Measurements from ENCODE around the gene RBP3. TPM values are rescaled to one million over a fixed set of nuclear protein-coding genes. Genes with fewer than 3 reads are reported as not detected.
"Not testable (repeated sequence)": the region's sequence is repeated elsewhere in the genome, so short reads cannot be mapped to it uniquely, and the experiment has no call there.

Gene RBP3
- total RNA-seq, 2 experiments from 2014 or later = not detected

- H3K27me3 Mint-ChIP-seq = peaks cover 38% of the 10 kb centered on the region
- ChIA-PET CTCF (no interaction called here), POLR2A (no interaction called here)
- intact Hi-C loops (cut with micrococcal nuclease) = no loop called here
- no peaks in the 10 kb centered on the region for H3K36me3 Mint-ChIP-seq
- no peaks in the 10 kb centered on the region for H3K9me3 Mint-ChIP-seq
- no peak overlapping the region for H3K4me3 Mint-ChIP-seq
- peak; percentile 4 for DNase-seq
- peaks cover 15% of the 10 kb centered on the region for H3K4me1 Mint-ChIP-seq (ENCODE audit: low read depth)
- H3K27ac Mint-ChIP-seq = no peak overlapping the region
These were observed 33.5 kb downstream of the RBP3 start for GRCh38 chr10:47381427-47382379.

- POLR2A ChIA-PET = no interaction called here
- H3K36me3 Mint-ChIP-seq = no peaks in the 10 kb centered on the region
- peak; percentile 8 for DNase-seq
- H3K27ac Mint-ChIP-seq = no peak overlapping the region
- peaks cover 11% of the 10 kb centered on the region for H3K4me1 Mint-ChIP-seq (ENCODE audit: low read depth)
- intact Hi-C loops (cut with micrococcal nuclease) = loop anchor here (1.0 kb wide), 1 partner anchor 22 kb away; no protein-coding TSS in a partner anchor
- peaks cover 9% of the 10 kb centered on the region for H3K9me3 Mint-ChIP-seq
- CTCF ChIA-PET = no interaction called here
- peak overlapping the region; percentile 77 for H3K4me3 Mint-ChIP-seq
- H3K27me3 Mint-ChIP-seq = peaks cover 30% of the 10 kb centered on the region
These were observed 35.3 kb downstream of the RBP3 start for GRCh38 chr10:47383261-47384147.

- peak within 1 kb of the TSS; percentile 81 for H3K4me3 Mint-ChIP-seq
- peak; percentile 78 for DNase-seq
- H3K4me1 Mint-ChIP-seq (ENCODE audit: low read depth) = peaks cover 11% of the 10 kb centered on the region
- peaks cover 30% of the 10 kb centered on the region for H3K27me3 Mint-ChIP-seq
- intact Hi-C loops (cut with micrococcal nuclease) = loop anchor here (1.0 kb wide), 1 partner anchor 23 kb away; no protein-coding TSS in a partner anchor
- H3K36me3 Mint-ChIP-seq = no peaks in the 10 kb centered on the region
- POLR2A ChIA-PET = no interaction called here
- CTCF ChIA-PET = no interaction called here
- peaks cover 9% of the 10 kb centered on the region for H3K9me3 Mint-ChIP-seq
- H3K27ac Mint-ChIP-seq = no peak within 1 kb of the TSS
These were observed 36.2 kb downstream of the RBP3 start, which contains the start of gene ZNF488 for GRCh38 chr10:47384148-47384921. Gene ZNF488, minus strand, starts transcription at chr10:47384293. Its CDS starts 15,464 bp downstream, at chr10:47368829.

- H3K27ac Mint-ChIP-seq; CTCF ChIA-PET; DNase-seq; H3K9me3 Mint-ChIP-seq; H3K4me3 Mint-ChIP-seq; intact Hi-C loops (cut with micrococcal nuclease); H3K36me3 Mint-ChIP-seq; POLR2A ChIA-PET: not testable (repeated sequence)
- Mint-ChIP-seq H3K27me3 (peaks cover 23% of the 10 kb centered on the region), H3K4me1 (ENCODE audit: low read depth) (peaks cover 11% of the 10 kb centered on the region)
These were observed 37.9 kb downstream of the RBP3 start for GRCh38 chr10:47386104-47386503.

GRCh38 chr10:47388879-47389278 lies 40.7 kb downstream of the RBP3 start:
- CTCF ChIA-PET = no interaction called here
- no peak for DNase-seq
- Mint-ChIP-seq H3K4me1 (ENCODE audit: low read depth) (peaks cover 4% of the 10 kb centered on the region), H3K36me3 (no peaks in the 10 kb centered on the region), H3K27ac (no peak overlapping the region), H3K4me3 (no peak overlapping the region), H3K27me3 (peaks cover 17% of the 10 kb centered on the region), H3K9me3 (peaks cover 9% of the 10 kb centered on the region)
- POLR2A ChIA-PET = no interaction called here
- intact Hi-C loops (cut with micrococcal nuclease) = no loop called here

GRCh38 chr10:47389619-47390018 lies 41.5 kb downstream of the RBP3 start:
- CTCF ChIA-PET = no interaction called here
- intact Hi-C loops (cut with micrococcal nuclease) = no loop called here
- Mint-ChIP-seq H3K27me3 (peaks cover 19% of the 10 kb centered on the region), H3K9me3 (peaks cover 9% of the 10 kb centered on the region), H3K4me1 (ENCODE audit: low read depth) (peaks cover 4% of the 10 kb centered on the region), H3K4me3 (no peak overlapping the region), H3K36me3 (no peaks in the 10 kb centered on the region), H3K27ac (no peak overlapping the region)
- POLR2A ChIA-PET = no interaction called here
- DNase-seq = no peak

- ChIA-PET CTCF (no interaction called here), POLR2A (no interaction called here)
- H3K27ac Mint-ChIP-seq = no peak overlapping the region
- no peaks in the 10 kb centered on the region for H3K4me1 Mint-ChIP-seq (ENCODE audit: low read depth)
- DNase-seq = no peak
- H3K9me3 Mint-ChIP-seq = no peaks in the 10 kb centered on the region
- intact Hi-C loops (cut with micrococcal nuclease) = no loop called here
- H3K27me3 Mint-ChIP-seq = peaks cover 31% of the 10 kb centered on the region
- no peaks in the 10 kb centered on the region for H3K36me3 Mint-ChIP-seq
- H3K4me3 Mint-ChIP-seq = no peak overlapping the region
These were observed 48.2 kb downstream of the RBP3 start for GRCh38 chr10:47396311-47396717.

- Mint-ChIP-seq H3K27me3 (peaks cover 28% of the 10 kb centered on the region), H3K36me3 (no peaks in the 10 kb centered on the region), H3K27ac (no peak overlapping the region), H3K4me1 (ENCODE audit: low read depth) (no peaks in the 10 kb centered on the region), H3K4me3 (no peak overlapping the region), H3K9me3 (no peaks in the 10 kb centered on the region)
- intact Hi-C loops (cut with micrococcal nuclease) = no loop called here
- DNase-seq = no peak
- ChIA-PET CTCF (no interaction called here), POLR2A (no interaction called here)
These were observed 49.1 kb downstream of the RBP3 start for GRCh38 chr10:47397256-47397655.

- CTCF ChIA-PET = no interaction called here
- Mint-ChIP-seq H3K36me3 (no peaks in the 10 kb centered on the region), H3K9me3 (no peaks in the 10 kb centered on the region)
These were observed 52.1 kb downstream of the RBP3 start for GRCh38 chr10:47400251-47400650.

GRCh38 chr10:47400786-47401185 lies 52.6 kb downstream of the RBP3 start:
- Mint-ChIP-seq H3K4me1 (ENCODE audit: low read depth) (no peaks in the 10 kb centered on the region), H3K4me3 (no peak overlapping the region), H3K27me3 (peaks cover 22% of the 10 kb centered on the region), H3K36me3 (no peaks in the 10 kb centered on the region), H3K27ac (no peak overlapping the region), H3K9me3 (no peaks in the 10 kb centered on the region)
- POLR2A ChIA-PET = no interaction called here
- CTCF ChIA-PET = no interaction called here
- intact Hi-C loops (cut with micrococcal nuclease) = no loop called here
- no peak for DNase-seq

More at GRCh38 chr10:47400251-47400650, 52.1 kb downstream of the RBP3 start:
- Mint-ChIP-seq H3K27me3 (peaks cover 25% of the 10 kb centered on the region), H3K4me1 (ENCODE audit: low read depth) (no peaks in the 10 kb centered on the region), H3K4me3 (no peak overlapping the region), H3K27ac (no peak overlapping the region)
- intact Hi-C loops (cut with micrococcal nuclease) = no loop called here
- no peak for DNase-seq
- POLR2A ChIA-PET = no interaction called here

- H3K27ac Mint-ChIP-seq = no peak overlapping the region
- no peak for DNase-seq
- H3K36me3 Mint-ChIP-seq = no peaks in the 10 kb centered on the region
- ChIA-PET CTCF (no interaction called here), POLR2A (no interaction called here)
- no peak overlapping the region for H3K4me3 Mint-ChIP-seq
- intact Hi-C loops (cut with micrococcal nuclease) = no loop called here
- H3K27me3 Mint-ChIP-seq = peaks cover 22% of the 10 kb centered on the region
- H3K9me3 Mint-ChIP-seq = no peaks in the 10 kb centered on the region
- H3K4me1 Mint-ChIP-seq (ENCODE audit: low read depth) = no peaks in the 10 kb centered on the region
These were observed 53.0 kb downstream of the RBP3 start for GRCh38 chr10:47401210-47401609.

Data from activated CD4-positive, alpha-beta memory T cell treated with anti-CD3 and anti-CD28 coated beads for 36 hours (primary cell).